HG03432 (cell line): ENCODE results near the gene ARSD.
"Not testable (repeated sequence)": the region's sequence is repeated elsewhere in the genome, so short reads cannot be mapped to it uniquely, and the experiment has no call there.

Experiments used
- ATAC-seq: cut with Tn5 transposase; IDR thresholded peaks from one replicate; pipeline ENCODE4 v1.9.1; 2021; ENCODE audit warnings: mild to moderate bottlenecking, moderate library complexity; ENCODE audit not compliant: unreplicated experiment

The ARSD gene

GRCh38 chrX:2894885-2895292, 34.2 kb downstream of the ARSD start:
- no peak for ATAC-seq

GRCh38 chrX:2892816-2893215, 36.3 kb downstream of the ARSD start:
- ATAC-seq, result no peak

GRCh38 chrX:2890536-2891460, 38.3 kb downstream of the ARSD start:
- ATAC-seq, result not testable (repeated sequence)

- ATAC-seq, result not testable (repeated sequence)
Measured at GRCh38 chrX:2889706-2890490, 39.2 kb downstream of the ARSD start.

GRCh38 chrX:2889045-2889605, 40.0 kb downstream of the ARSD start:
- no peak for ATAC-seq

DNA sequence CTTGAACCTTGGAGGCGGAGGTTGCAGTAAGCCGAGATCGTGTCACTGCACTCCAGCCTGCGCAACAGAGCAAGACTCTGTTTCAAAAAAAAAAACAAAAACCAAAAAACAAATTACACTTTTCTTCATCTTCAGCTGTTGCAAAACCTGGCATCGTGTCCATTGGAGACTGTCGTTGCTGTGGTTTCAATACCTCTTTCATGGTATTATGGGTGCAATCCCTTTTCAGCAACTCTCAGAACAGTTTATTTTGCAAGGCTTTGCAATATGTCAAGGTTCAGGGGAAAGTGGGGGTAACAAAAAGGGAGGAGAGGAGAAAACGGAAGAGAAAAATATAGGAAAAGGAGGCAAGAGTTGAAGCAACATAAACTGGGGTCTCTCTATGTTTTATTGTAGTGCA, 40.8 kb downstream of the ARSD start:
- ATAC-seq, result no peak

GRCh38 chrX:2883770-2884169, 45.4 kb downstream of the ARSD start:
- ATAC-seq, result no peak

DNA sequence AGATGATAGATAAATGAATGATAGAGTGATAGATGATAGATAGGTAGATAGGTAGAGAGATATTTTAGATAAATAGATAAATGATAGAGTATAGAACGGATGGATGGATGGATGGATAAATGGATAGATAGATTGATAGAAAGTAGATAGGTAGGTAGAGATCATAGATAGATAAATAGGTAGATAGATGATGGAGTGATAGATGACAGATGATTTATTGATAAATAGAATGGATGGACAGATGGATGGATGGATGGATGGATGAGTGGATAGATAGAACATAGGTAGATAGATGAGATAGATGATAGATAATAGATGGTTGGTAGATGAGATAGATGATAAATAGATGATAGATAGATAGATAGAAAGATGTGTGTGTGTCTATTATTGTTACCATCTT, 49.5 kb downstream of the ARSD start:
- ATAC-seq, result no peak

GRCh38 chrX:2878563-2878962, 50.6 kb downstream of the ARSD start:
- no peak for ATAC-seq

DNA sequence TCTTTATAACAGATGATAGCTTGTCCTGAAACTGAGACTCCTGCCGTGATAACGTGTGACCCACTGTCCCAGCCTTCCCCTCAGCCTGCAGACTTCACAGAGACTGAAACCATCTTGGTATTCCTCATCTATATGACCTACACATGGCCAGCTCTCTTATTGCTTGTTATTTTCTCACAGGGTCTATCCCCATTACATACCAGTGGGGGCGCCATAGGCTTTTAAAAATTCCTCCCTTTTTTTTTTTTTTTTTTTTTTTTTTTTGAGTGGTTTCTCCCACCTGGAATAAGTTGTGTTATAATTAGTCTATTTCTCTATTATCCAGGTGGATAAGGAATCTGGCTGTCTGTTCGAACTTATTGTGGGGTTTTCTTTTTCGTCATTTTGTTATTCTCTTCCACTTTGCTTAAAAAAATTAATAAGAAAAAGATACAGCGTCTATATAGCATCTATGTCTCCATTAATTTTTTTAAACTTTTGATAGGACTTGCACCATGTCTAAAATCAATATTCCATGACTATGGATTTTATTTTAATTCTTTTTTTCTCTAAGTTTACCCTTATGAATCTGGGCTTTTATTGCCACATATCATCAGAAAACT, 53.2 kb downstream of the ARSD start:
- ATAC-seq, result no peak

DNA sequence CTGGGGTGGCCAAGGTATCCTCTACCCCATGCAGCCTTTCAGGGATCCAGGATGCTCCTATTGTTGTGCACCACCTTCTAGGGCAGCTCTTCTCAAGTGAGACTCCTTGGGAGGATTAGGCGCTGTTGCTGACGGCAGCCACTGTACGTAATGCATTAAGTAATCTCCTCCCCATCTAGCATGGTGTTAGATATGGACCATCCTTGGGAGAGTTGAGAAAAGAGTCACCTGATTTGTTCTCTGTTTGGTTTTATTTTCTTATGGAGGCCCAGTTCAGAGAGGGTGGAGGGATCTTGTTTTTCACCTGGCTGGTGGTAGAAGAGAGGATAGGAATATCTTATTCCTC, 54.0 kb downstream of the ARSD start:
- no peak for ATAC-seq

DNA sequence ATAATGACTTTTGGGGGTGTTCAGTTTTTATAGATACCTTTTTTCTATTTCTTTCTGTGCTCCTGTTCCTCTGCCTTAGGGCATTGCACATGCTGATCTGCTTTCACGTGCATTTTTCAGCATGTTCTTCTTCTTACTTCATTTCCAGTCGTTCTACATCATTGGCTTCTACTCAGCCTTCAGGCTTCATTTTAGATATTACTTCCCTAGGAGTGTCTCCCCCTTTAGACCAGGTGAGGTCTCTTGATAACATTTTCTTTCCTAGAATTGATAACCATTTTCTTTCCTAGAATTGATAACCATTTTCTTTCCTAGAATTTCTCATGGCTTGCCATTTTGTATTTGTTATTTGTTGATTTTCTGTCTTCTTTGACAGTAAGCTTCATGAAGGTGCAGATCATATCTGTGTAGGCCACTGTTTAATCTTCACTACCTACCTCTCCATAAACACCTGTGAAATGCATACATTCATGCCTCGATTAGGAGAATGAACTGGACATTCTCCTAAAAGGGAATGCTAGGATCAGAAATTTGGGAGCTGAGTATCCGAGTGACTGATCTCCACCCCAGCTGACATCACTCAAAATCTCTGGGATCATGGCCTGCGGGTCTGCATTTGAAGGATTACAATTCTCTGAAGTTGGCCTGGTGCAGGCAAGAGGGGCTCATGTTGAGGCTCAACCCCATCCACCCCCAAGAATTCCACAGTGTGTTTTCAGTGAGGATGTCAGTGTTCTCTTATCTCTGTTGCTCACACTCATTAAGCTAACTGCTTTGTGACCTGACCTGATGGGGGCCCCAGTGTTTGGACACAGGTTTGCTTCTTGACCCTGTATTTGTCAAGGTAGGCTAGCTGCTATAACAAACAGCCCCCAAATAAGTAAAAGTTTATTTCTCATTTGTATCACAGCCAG, 54.7 kb downstream of the ARSD start:
- no peak for ATAC-seq

DNA sequence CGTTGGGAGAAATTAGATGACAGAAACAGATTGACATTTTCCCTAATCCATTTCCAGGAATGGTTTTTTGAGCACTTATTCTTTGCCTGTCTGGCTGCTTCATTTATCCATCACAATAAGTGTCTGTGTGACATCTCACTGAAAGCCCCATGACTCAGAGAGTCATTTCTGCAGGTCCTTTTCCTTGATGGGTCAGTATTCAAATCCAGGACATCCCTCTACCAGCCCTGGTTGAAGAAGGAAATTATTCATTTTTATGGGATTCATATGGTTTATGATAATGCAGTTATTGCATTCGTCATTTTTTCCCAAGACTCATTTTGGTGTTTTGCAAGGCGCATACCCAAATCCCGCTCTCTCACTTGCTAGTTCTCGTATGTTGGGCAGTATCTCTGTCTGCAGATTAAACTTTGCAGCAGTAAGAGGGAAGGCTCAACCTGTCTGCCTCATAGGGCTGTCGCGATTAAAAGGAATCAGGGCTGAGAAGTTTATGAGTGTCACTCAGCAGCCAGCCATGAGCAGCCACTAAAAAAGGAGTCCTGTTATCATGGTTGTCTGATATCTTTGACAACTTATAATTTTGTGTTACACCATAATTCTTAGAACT, 56.4 kb downstream of the ARSD start:
- no peak for ATAC-seq

DNA sequence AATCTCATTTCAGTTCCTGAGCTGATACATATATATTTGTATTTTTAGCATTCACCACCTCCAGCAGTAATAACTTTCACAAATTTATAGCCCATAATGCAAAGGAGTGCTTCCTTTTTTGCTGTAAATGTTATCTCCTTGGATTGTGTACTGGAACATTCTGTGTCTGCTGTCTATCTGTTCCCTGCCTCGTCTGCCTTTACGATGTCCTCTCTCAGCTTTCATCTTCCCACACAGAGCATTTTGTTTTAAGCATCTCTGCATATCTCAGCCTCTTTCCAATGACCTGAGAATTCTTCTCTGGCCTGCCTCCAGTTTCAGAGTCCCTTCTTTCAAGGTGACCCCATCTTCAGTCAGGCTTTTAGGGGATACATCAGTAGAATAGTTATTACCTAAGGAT, 57.3 kb downstream of the ARSD start:
- ATAC-seq, result no peak

DNA sequence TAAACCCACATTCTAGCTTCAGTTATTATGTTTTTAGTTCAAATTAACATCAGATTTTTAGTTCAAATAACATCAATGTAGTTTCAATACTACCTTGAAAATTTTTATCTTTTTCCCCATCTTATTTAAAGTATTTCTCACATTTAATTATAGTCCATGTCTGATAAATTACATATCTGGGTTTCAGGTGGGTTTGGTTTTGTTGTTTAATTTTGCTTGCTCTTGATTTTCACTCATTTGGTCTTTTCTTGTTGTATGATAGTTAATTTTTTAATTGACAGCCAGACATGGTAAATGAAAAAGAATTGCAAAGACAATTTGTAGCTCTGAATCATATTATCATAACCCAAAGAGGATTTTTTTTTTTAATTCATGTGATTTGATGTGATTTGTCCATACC, 58.5 kb downstream of the ARSD start:
- ATAC-seq, result no peak

DNA sequence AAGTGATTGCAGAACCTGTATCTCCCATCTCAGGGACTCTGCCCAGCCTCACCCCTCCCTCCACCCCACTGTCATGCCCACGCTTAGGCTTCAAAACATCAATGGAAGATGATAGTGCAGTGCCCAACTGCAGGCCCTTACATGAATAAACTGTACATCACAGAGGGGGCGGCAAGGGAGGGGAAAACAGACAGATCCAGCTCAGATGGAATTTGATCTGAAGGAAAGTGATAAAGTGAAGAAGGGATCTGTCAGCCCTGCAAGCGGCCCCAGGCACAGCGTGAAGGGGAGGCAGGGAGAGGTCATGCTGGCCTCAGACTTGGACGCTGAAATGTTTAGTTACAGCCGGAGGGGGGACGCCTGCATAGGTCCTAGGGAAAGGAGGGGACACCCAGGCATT, 61.9 kb downstream of the ARSD start:
- no peak for ATAC-seq

DNA sequence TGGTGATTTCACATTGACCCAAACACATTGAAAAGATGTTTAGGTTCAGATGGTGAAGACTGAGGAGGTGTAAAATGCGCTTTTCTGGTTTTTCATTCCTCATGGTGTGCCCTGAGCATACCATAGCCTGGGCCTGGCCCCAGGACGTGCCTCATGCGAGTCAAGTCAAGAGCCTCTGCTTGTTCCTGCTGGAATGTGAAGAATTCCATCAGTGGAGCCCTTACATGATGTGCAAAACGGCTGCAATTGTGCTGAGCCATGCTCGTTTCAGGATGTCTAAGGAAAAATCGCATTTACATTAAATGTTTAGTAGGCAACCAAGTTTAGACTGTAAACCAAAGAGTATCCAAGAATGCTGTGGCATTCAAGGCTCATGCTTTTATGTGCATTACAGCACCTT, 65.5 kb downstream of the ARSD start:
- no peak for ATAC-seq

DNA sequence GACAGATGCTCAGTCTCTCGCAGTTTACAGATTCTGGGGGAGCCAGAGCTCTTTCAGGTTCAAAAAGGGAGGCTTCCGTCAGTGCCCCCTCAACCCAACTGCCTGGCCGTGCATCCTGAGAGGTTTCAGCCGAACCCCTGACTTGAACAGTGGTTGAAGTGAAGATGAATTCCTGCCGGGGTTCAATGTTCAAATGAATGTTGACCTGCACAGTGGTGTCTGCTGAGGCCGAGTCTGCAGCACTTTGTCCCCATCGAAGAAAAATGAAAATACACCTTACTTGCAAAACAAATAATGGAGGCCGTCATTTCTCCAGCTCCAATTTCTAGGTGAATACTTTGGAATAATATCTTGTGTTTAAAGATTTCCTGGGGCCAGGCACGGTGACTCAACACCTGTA, 66.7 kb downstream of the ARSD start:
- no peak for ATAC-seq

- no peak for ATAC-seq
Measured at GRCh38 chrX:2859197-2859797, 69.8 kb downstream of the ARSD start.

- no peak for ATAC-seq
Measured at GRCh38 chrX:2857566-2857965, 71.6 kb downstream of the ARSD start.
